IMR-90 (cell line): ENCODE data around the gene NUP37. TPM values are rescaled to one million over a fixed set of nuclear protein-coding genes. Genes with fewer than 3 reads are reported as not detected.

Source experiments
- ATAC-seq: fragments of 200-7000 bp; cut with Tn5 transposase; 2 replicates; pipeline ENCODE4 v1.9.1; 2020; ENCODE audit warnings: low read depth, mild to moderate bottlenecking, moderate library complexity
- BruUV-seq: library from RNA; stranded (reverse); fragments of 400-500 nt; replicated peaks from 2 replicates; lab custom pipeline; 2021; lab: Mats Ljungman, UMichigan
- CTCF ChIA-PET: fragments of 300-600 bp; formaldehyde crosslinking; extraction: SDS; loops from one replicate; lab custom pipeline; 2021; ENCODE audit warnings: antibody characterized with exemption; lab: Yijun Ruan, JAX
- POLR2A ChIA-PET: fragments of 300-600 bp; sonication (Branson Sonifier 250); formaldehyde crosslinking; loops from one replicate; lab custom pipeline; 2022; ENCODE audit warnings: antibody characterized with exemption; ENCODE audit not compliant: unreplicated experiment; lab: Charles Lee
- DNase-seq: peaks from one replicate; pipeline ENCODE4 v3.0.0; 2013
- H2AFZ ChIP-seq: replicated peaks from 2 replicates; pipeline ENCODE3; 2013; ENCODE audit warnings: low read length, mild to moderate bottlenecking; ENCODE audit not compliant: poor library complexity
- H2AK5ac ChIP-seq: 2 replicates; pipeline ENCODE4 v1.6.1; 2013; ENCODE audit warnings: low read depth, low read length, inconsistent platforms
- H2AK9ac ChIP-seq: replicated peaks from 2 replicates; pipeline ENCODE3; 2013; ENCODE audit warnings: mild to moderate bottlenecking, low read depth, low read length, moderate library complexity; ENCODE audit not compliant: poor library complexity
- H2BK120ac ChIP-seq: 2 replicates; pipeline ENCODE4 v1.6.1; 2013; ENCODE audit warnings: low read depth, low read length, inconsistent platforms
- H2BK15ac ChIP-seq: 3 replicates; pipeline ENCODE4 v1.6.1; 2013; ENCODE audit warnings: low read depth, low read length, inconsistent platforms
- H2BK20ac ChIP-seq: 2 replicates; pipeline ENCODE4 v1.6.1; 2013; ENCODE audit warnings: low read depth, mild to moderate bottlenecking, inconsistent platforms, low read length, moderate library complexity
- H2BK5ac ChIP-seq: 2 replicates; pipeline ENCODE4 v1.6.1; 2013; ENCODE audit warnings: mild to moderate bottlenecking, low read depth, low read length, inconsistent platforms; ENCODE audit not compliant: poor library complexity, severe bottlenecking
- H3K14ac ChIP-seq: replicated peaks from 2 replicates; pipeline ENCODE4 v1.6.1; 2013; ENCODE audit warnings: low read depth, low read length, inconsistent platforms
- H3K18ac ChIP-seq: 2 replicates; pipeline ENCODE4 v1.6.1; 2013; ENCODE audit warnings: low read depth, low read length, control low read depth
- H3K23ac ChIP-seq: 2 replicates; pipeline ENCODE4 v1.6.1; 2013; ENCODE audit warnings: low read depth, low read length, inconsistent platforms
- H3K27ac ChIP-seq: 2 replicates; pipeline ENCODE4 v1.5.1; 2013; ENCODE audit warnings: mild to moderate bottlenecking, control low read depth, low read length; ENCODE audit not compliant: insufficient read depth
- H3K27me3 ChIP-seq: 2 replicates; pipeline ENCODE4 v1.6.1; 2013; ENCODE audit warnings: low read length; ENCODE audit not compliant: control insufficient read depth, insufficient read depth
- H3K36me3 ChIP-seq: 2 replicates; pipeline ENCODE4 v1.6.1; 2013; ENCODE audit warnings: low read length, mixed read lengths; ENCODE audit not compliant: control insufficient read depth, insufficient read depth
- H3K4ac ChIP-seq: 2 replicates; pipeline ENCODE4 v1.6.1; 2013; ENCODE audit warnings: low read depth, low read length, inconsistent platforms
- H3K4me1 ChIP-seq: 2 replicates; pipeline ENCODE4 v1.6.1; 2013; ENCODE audit warnings: low read length, mixed read lengths; ENCODE audit not compliant: control insufficient read depth, insufficient read depth
- H3K4me2 ChIP-seq: 2 replicates; pipeline ENCODE4 v1.6.1; 2013; ENCODE audit warnings: low read depth, mild to moderate bottlenecking, control low read depth, low read length, moderate library complexity
- H3K4me3 ChIP-seq: 2 replicates; pipeline ENCODE4 v1.5.1; 2013; ENCODE audit warnings: low read depth, mild to moderate bottlenecking, control low read depth, low read length, moderate library complexity; ENCODE audit not compliant: insufficient read depth
- H3K56ac ChIP-seq: 2 replicates; pipeline ENCODE4 v1.6.1; 2013; ENCODE audit warnings: low read length, inconsistent platforms; ENCODE audit not compliant: insufficient read depth; ENCODE audit errors: extremely low read depth
- H3K79me1 ChIP-seq, 2 experiments: 2 replicates each; pipeline ENCODE4 v1.6.1; 2013; ENCODE audit warnings: low read length in 2 of 2, inconsistent platforms in 1 of 2, low read depth in 1 of 2
- H3K9ac ChIP-seq: 2 replicates; pipeline ENCODE4 v1.6.1; 2013; ENCODE audit warnings: low read depth, low read length, control low read depth
- H3K9me1 ChIP-seq: 2 replicates; pipeline ENCODE4 v1.6.1; 2013; ENCODE audit warnings: low read length, inconsistent platforms; ENCODE audit not compliant: insufficient read depth
- H3K9me3 ChIP-seq: 2 replicates; pipeline ENCODE4 v1.6.1; 2013; ENCODE audit warnings: low read length; ENCODE audit not compliant: control insufficient read depth, insufficient read depth
- H4K20me1 ChIP-seq: 2 replicates; pipeline ENCODE4 v1.6.1; 2013; ENCODE audit warnings: low read length, inconsistent platforms; ENCODE audit not compliant: insufficient read depth
- H4K5ac ChIP-seq: 2 replicates; pipeline ENCODE4 v1.6.1; 2013; ENCODE audit warnings: mild to moderate bottlenecking, low read depth, low read length, control low read depth
- H4K8ac ChIP-seq, 2 experiments: 2 replicates each; pipeline ENCODE4 v1.6.1; 2013; ENCODE audit warnings: low read depth in 2 of 2, low read length in 2 of 2, control low read depth in 1 of 2, inconsistent platforms in 1 of 2
- H4K91ac ChIP-seq: 2 replicates; pipeline ENCODE4 v1.6.1; 2013; ENCODE audit warnings: low read depth, low read length, inconsistent platforms; ENCODE audit not compliant: insufficient read depth
- BHLHE40 ChIP-seq: fragments of 150-350 bp; IDR thresholded peaks from 2 replicates; pipeline ENCODE4 v1.6.1; 2016; ENCODE audit warnings: mild to moderate bottlenecking, low read depth, low read length
- CEBPB ChIP-seq: IDR thresholded peaks from 2 replicates; pipeline ENCODE4 v1.6.1; 2012; ENCODE audit warnings: low read depth, low read length, improper control_type of control experiment
- FOS ChIP-seq: fragments of 150-350 bp; IDR thresholded peaks from 2 replicates; pipeline ENCODE4 v1.6.1; 2016; ENCODE audit warnings: low read depth, low read length
- MAFK ChIP-seq: IDR thresholded peaks from 2 replicates; pipeline ENCODE4 v1.6.1; 2012; ENCODE audit warnings: low read depth, low read length, improper control_type of control experiment
- MXI1 ChIP-seq: IDR thresholded peaks from 2 replicates; pipeline ENCODE4 v1.6.1; 2012; ENCODE audit warnings: low read depth, mild to moderate bottlenecking, low read length, moderate library complexity, borderline replicate concordance
- POLR2A ChIP-seq: IDR thresholded peaks from 2 replicates; pipeline ENCODE4 v1.6.1; 2012; ENCODE audit warnings: mild to moderate bottlenecking, low read depth, low read length
- RAD21 ChIP-seq: IDR thresholded peaks from 2 replicates; pipeline ENCODE4 v1.6.1; 2012; ENCODE audit warnings: low read length, improper control_type of control experiment
- RFX5 ChIP-seq: IDR thresholded peaks from 2 replicates; pipeline ENCODE4 v1.8.0; 2012; ENCODE audit warnings: low read depth, mild to moderate bottlenecking, low read length, moderate library complexity
- SMC3 ChIP-seq: fragments of 150-350 bp; IDR thresholded peaks from 2 replicates; pipeline ENCODE4 v1.6.1; 2016; ENCODE audit warnings: low read depth, mild to moderate bottlenecking, antibody characterized with exemption, low read length, moderate library complexity
- WGBS, 2 experiments: methylation state at CpG; one replicate each; pipeline versions ENCODE4 v1.1.5 to v1.1.7; 2013; ENCODE audit warnings: missing lambda C conversion rate in 2 of 2; ENCODE audit not compliant: insufficient read length in 1 of 2; ENCODE audit errors: extremely low coverage in 2 of 2; 5-methylcytosine and 5-hydroxymethylcytosine counted together
- dilution Hi-C: fragments of 300-500 bp; cut with HindIII; formaldehyde crosslinking; loops from one replicate; pipeline ENCODE4 v1.14.3; 2018; ENCODE audit warnings: low sequenced_read_pairs; ENCODE audit not compliant: unreplicated experiment
- in situ Hi-C: fragments of 300-500 bp; cut with MboI; formaldehyde crosslinking; loops from 3 replicates; pipeline ENCODE4 v1.14.3; 2019; ENCODE audit warnings: low sequenced_read_pairs, inconsistent platforms, mixed read lengths
- intact Hi-C: fragments of 100-400 bp; cut with micrococcal nuclease; formaldehyde crosslinking; loops from 2 replicates; pipeline ENCODE4 v1.10.0; 2022
- polyA plus RNA-seq, 3 experiments: library from polyadenylated mRNA; depleted of rRNA; stranded (reverse); fragments of >200 nt; gene quantifications; 2 replicates each; pipeline ENCODE4 v1.2.3, GENCODE V29; 2012; ENCODE audit warnings: low replicate concordance in 1 of 3
- total RNA-seq: library from RNA; depleted of rRNA; stranded (reverse); fragments of >200 nt; gene quantifications from 2 replicates; pipeline ENCODE4 v1.2.3, GENCODE V29; 2012
- TF ChIP-seq, protein P1 (sequence below): conservative IDR thresholded peaks from 2 replicates; pipeline ENCODE4 v1.5.1; 2012; ENCODE audit warnings: mild to moderate bottlenecking, low read depth, low read length, improper control_type of control experiment
- TF ChIP-seq, protein P2 (sequence below): fragments of 150-350 bp; IDR thresholded peaks from 2 replicates; pipeline ENCODE4 v1.6.1; 2016; ENCODE audit warnings: low read depth, mild to moderate bottlenecking, low read length, moderate library complexity, borderline replicate concordance
- TF ChIP-seq, protein P3 (sequence below): fragments of 150-350 bp; IDR thresholded peaks from 2 replicates; pipeline ENCODE4 v1.6.1; 2017; ENCODE audit warnings: mild to moderate bottlenecking, antibody characterized with exemption, low read length, low read depth

NUP37 gene
- total and polyA plus RNA-seq, 2 of the 4 experiments (the other 2 are of a cell fraction): 41.1 to 55.0 TPM

DNA sequence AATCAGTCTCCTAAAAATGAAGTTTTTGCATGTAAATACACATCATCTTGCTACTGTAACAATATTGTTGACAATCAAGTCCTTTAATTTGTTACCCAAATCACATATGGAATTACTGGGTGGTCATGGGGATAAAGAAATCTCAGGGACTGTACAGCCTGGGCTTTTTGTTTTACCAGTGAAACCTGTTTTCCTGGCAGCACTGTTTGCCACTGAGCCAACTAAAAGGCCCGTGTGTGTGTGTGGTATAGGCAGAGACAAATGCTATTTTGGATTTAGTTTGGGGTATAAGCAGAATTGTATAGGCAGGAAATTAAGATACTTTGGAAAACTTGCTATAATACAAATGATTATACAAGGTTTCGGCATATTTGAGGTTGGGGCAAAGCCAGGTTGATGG lies 5.7 kb downstream of the NUP37 start:
- ChIA-PET POLR2A (no interaction called here), CTCF (interaction anchor here (1.2 kb wide), 1 partner anchor 175 kb away, joined by 5 read pairs; no protein-coding TSS in a partner anchor)
- H3K4me2 ChIP-seq: no peak overlapping the region
- H3K23ac ChIP-seq: no peak overlapping the region
- dilution Hi-C loops (no loop called here), in situ Hi-C loops (no loop called here), intact Hi-C loops (no loop called here)
- no CpG with 5 or more reads among the region's 2 CpGs for WGBS, 2 experiments
- DNase-seq (no peak), ATAC-seq (no peak)
- no peak overlapping the region for H2AK9ac ChIP-seq
- H2AFZ ChIP-seq: no peak overlapping the region
- H3K36me3 ChIP-seq: peaks cover 13% of the 10 kb centered on the region
- H4K20me1 ChIP-seq: no peaks in the 10 kb centered on the region
- BruUV-seq: no TSS peak
- no peak overlapping the region for H3K18ac ChIP-seq
- no peak overlapping the region for H4K91ac ChIP-seq
- no peaks in the 10 kb centered on the region for H3K27me3 ChIP-seq
- no peaks in the 10 kb centered on the region for H3K4me1 ChIP-seq
- peaks cover 12 to 15% of the 10 kb centered on the region in 2 experiments for H3K79me1 ChIP-seq
- no peak overlapping the region for H4K5ac ChIP-seq
- H2AK5ac ChIP-seq: no peak overlapping the region
- no peak overlapping the region for H2BK5ac ChIP-seq
- H2BK120ac ChIP-seq: no peak overlapping the region
- no peak overlapping the region for H3K4me3 ChIP-seq
- H3K56ac ChIP-seq: no peak overlapping the region
- no peak overlapping the region for H3K4ac ChIP-seq
- H3K14ac ChIP-seq: no peak overlapping the region
- no peak overlapping the region for H3K27ac ChIP-seq
- H3K9me1 ChIP-seq: no peaks in the 10 kb centered on the region
- H4K8ac ChIP-seq: no peak overlapping the region
- H3K9ac ChIP-seq: no peak overlapping the region
- TF ChIP-seq SMC3 (no peak), FOS (no peak), MAFK (no peak), BHLHE40 (no peak), MXI1 (no peak), POLR2A (no peak), CEBPB (no peak), RAD21 (no peak), RFX5 (no peak)
- TF ChIP-seq, protein P1, sequence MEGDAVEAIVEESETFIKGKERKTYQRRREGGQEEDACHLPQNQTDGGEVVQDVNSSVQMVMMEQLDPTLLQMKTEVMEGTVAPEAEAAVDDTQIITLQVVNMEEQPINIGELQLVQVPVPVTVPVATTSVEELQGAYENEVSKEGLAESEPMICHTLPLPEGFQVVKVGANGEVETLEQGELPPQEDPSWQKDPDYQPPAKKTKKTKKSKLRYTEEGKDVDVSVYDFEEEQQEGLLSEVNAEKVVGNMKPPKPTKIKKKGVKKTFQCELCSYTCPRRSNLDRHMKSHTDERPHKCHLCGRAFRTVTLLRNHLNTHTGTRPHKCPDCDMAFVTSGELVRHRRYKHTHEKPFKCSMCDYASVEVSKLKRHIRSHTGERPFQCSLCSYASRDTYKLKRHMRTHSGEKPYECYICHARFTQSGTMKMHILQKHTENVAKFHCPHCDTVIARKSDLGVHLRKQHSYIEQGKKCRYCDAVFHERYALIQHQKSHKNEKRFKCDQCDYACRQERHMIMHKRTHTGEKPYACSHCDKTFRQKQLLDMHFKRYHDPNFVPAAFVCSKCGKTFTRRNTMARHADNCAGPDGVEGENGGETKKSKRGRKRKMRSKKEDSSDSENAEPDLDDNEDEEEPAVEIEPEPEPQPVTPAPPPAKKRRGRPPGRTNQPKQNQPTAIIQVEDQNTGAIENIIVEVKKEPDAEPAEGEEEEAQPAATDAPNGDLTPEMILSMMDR: no peak
- TF ChIP-seq, protein P2, sequence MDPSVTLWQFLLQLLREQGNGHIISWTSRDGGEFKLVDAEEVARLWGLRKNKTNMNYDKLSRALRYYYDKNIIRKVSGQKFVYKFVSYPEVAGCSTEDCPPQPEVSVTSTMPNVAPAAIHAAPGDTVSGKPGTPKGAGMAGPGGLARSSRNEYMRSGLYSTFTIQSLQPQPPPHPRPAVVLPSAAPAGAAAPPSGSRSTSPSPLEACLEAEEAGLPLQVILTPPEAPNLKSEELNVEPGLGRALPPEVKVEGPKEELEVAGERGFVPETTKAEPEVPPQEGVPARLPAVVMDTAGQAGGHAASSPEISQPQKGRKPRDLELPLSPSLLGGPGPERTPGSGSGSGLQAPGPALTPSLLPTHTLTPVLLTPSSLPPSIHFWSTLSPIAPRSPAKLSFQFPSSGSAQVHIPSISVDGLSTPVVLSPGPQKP: no peak
- TF ChIP-seq, protein P3, sequence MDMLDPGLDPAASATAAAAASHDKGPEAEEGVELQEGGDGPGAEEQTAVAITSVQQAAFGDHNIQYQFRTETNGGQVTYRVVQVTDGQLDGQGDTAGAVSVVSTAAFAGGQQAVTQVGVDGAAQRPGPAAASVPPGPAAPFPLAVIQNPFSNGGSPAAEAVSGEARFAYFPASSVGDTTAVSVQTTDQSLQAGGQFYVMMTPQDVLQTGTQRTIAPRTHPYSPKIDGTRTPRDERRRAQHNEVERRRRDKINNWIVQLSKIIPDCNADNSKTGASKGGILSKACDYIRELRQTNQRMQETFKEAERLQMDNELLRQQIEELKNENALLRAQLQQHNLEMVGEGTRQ: no peak
- no peak overlapping the region for H2BK15ac ChIP-seq
- H2BK20ac ChIP-seq: no peak overlapping the region
- no peaks in the 10 kb centered on the region for H3K9me3 ChIP-seq
